Pancreas (tissue), 10 donors: Measurements from ENCODE around the gene PPTC7. TPM values are rescaled to one million over a fixed set of nuclear protein-coding genes. Genes with fewer than 3 reads are reported as not detected.
"Not testable (repeated sequence)": the region's sequence is repeated elsewhere in the genome, so short reads cannot be mapped to it uniquely, and the experiment has no call there.

Source experiments
- ATAC-seq, 4 donors: fragments of 200-7000 bp; cut with Tn5 transposase; one replicate each; pipeline versions ENCODE4 v1.8.0 to v1.9.1; 2020; ENCODE audit warnings: mild to moderate bottlenecking in 4 of 4, moderate library complexity in 4 of 4
- DNase-seq, 6 donors: peaks; one replicate each; pipeline ENCODE4 v3.0.0-alpha.2; 2020
- FAIRE-seq: peaks from 2 replicates; lab custom pipeline; 2012; peaks lifted over from hg19 to GRCh38; lab: Jason Lieb, UNC
- H3K27ac ChIP-seq, 4 donors: fragments of 200-600 bp; sonication (generic); 1 replicate in 3 of 4; 2 replicates in 1 of 4; pipeline versions ENCODE4 v1.5.0 to v1.8.0; 2020
- H3K27me3 ChIP-seq, 4 donors: fragments of 200-600 bp; one replicate each; pipeline ENCODE4 v1.8.0; 2021
- H3K36me3 ChIP-seq, 3 donors: fragments of 200-600 bp; sonication (generic) in 1 of 3; one replicate each; pipeline versions ENCODE4 v1.5.0 to v1.8.0; 2020 to 2021
- H3K4me1 ChIP-seq, 3 donors: fragments of 200-600 bp; one replicate each; pipeline ENCODE4 v1.8.0; 2021
- H3K4me3 ChIP-seq, 4 donors: fragments of 200-600 bp; sonication (generic) in 2 of 4; one replicate each; pipeline versions ENCODE4 v1.5.0 to v1.8.0; 2020 to 2021
- H3K9me3 ChIP-seq, 4 donors: fragments of 200-600 bp; one replicate each; pipeline ENCODE4 v1.8.0; 2021
- CTCF ChIP-seq, 4 donors: fragments of 200-600 bp; sonication (generic) in 3 of 4; IDR thresholded peaks; one replicate each; pipeline versions ENCODE4 v1.5.0 to v1.8.0; 2021; ENCODE audit warnings: antibody characterized with exemption in 4 of 4
- WGBS, 2 donors: extraction: QIAGEN DNeasy Blood & Tissue Kit; methylation state at CpG; one replicate each; pipeline ENCODE4 v1.1.7; 2013; 5-methylcytosine and 5-hydroxymethylcytosine counted together
- intact Hi-C, 3 donors: fragments of 100-400 bp; cut with DNase I; formaldehyde crosslinking; loops; one replicate each; pipeline versions ENCODE4 v1.11.1 to v1.14.2; 2022
- polyA plus RNA-seq, 2 donors: library from polyadenylated mRNA; stranded (reverse); fragments of 200-250 nt; gene quantifications; one replicate each; pipeline ENCODE4 v1.2.3, GENCODE V29; 2013
- total RNA-seq, 6 donors: library from RNA; stranded (reverse); fragmentation: NEBNext Ultra II Directional in 4 of 6; extraction: Animal tissue kit (Norgen Biotek cat#: 25700) in 4 of 6; gene quantifications; one replicate each; pipeline versions ENCODE4 v1.2.1 to v1.2.4, GENCODE V29; 2021 to 2023
- donor health status: healthy with polysubstance abuse.
- donor health status: DM: no; HTN: no; CAD: no; lungs with moderate emphysema.
- donor health status: DM: no; HTN: no; CAD: no.
- donor health status: control.
- donor health status: control.
- donor health status: Bipolar disorder and iron deficiency.
- donor health status: DM: yes; HTN: yes; CAD: no.
- donor health status: DM: no; HTN: no; CAD: no.
- donor health status: DM: no; HTN: no; CAD: no.
- donor health status: DM: yes; HTN: yes; CAD: no.

PPTC7 gene
- total and polyA plus RNA-seq, 8 donors, result 2.2 to 9.0 (median 5.8) TPM

DNA sequence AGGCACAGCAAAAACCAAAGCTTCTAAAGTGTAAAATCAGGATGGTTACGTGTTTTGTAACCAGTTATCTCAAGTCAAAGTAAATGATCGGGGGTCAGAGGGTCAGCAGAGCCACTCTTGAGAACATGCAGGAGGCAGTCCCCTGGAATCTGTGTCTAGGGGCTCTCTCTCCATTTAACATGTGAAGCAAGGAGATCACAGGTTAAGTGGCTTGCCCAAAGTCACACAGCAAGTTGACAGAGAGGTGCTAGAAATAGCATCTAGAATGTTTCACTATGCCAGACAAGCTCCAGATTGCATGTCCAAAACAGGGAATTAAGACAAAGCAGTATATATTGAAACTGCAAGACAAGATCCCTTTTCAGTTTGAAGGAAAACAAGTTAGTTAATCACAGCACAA lies 33.4 kb downstream of the PPTC7 start:
- WGBS, 2 donors, result 79 to 86% methylated on average over 2 of the region's 2 CpGs
- peaks cover 0 to 3% (median 0%) of the 10 kb centered on the region in 4 donors for H3K9me3 ChIP-seq
- DNase-seq (no peak), FAIRE-seq (no peak), ATAC-seq (no peak)
- no peak overlapping the region for H3K27ac ChIP-seq
- no peak for TF ChIP-seq CTCF (IDR thresholded peaks at IDR 0.05)
- intact Hi-C loops, result loop anchor here in 2 of 3 donors (5.0 to 10.0 kb wide), 2 partner anchors 45 to 53 kb away; no protein-coding TSS in a partner anchor
- no peak overlapping the region for H3K4me3 ChIP-seq
- H3K4me1 ChIP-seq, result peaks cover 0 to 4% (median 0%) of the 10 kb centered on the region in 3 donors
- H3K27me3 ChIP-seq, result no peaks in the 10 kb centered on the region
- peaks cover 0 to 8% (median 0%) of the 10 kb centered on the region in 3 donors for H3K36me3 ChIP-seq

DNA sequence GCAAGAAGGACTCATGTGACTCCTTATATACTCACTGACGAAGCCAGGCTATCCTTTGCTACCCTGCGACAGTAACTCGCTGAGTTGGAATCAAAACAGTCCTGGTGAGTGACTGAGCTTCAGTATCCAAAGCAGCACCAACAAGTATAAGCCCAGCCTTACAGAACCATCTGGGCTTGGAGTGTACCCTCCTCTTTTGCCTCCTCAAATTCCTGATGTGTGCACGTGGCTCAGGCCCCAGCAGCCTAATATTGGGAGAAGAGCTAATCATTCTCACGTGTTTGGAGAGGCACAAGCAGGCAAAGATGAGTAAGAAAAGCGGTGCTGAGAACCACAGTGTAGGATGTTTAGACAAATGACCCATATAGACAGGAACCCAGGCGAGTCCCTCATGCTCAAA lies 34.4 kb downstream of the PPTC7 start:
- Histone ChIP-seq H3K27me3 (no peaks in the 10 kb centered on the region), H3K36me3 (peaks cover 0 to 8% (median 0%) of the 10 kb centered on the region in 3 donors), H3K4me3 (no peak overlapping the region), H3K27ac (no peak overlapping the region), H3K9me3 (no peaks in the 10 kb centered on the region), H3K4me1 (peaks cover 6 to 9% (median 6%) of the 10 kb centered on the region in 3 donors)
- DNase-seq (no peak), FAIRE-seq (no peak), ATAC-seq (no peak)
- intact Hi-C loops, result loop anchor here in 1 of 3 donors (10.0 kb wide), 1 partner anchor 46 kb away; no protein-coding TSS in a partner anchor
- WGBS, 2 donors, result 90% methylated on average over 7 of the region's 7 CpGs
- no peak for TF ChIP-seq CTCF (IDR thresholded peaks at IDR 0.05)

GRCh38 chr12:110547090-110547489 lies 36.0 kb downstream of the PPTC7 start:
- no peak for ATAC-seq
- H3K4me1 ChIP-seq, result peaks cover 18 to 21% (median 19%) of the 10 kb centered on the region in 3 donors
- DNase-seq, result no peak
- no peak overlapping the region for H3K27ac ChIP-seq
- no peak for FAIRE-seq
- intact Hi-C loops, result loop anchor here in 1 of 3 donors (10.0 kb wide), 1 partner anchor 48 kb away; no protein-coding TSS in a partner anchor
- no peaks in the 10 kb centered on the region for H3K27me3 ChIP-seq
- WGBS, 2 donors, result 81 to 92% methylated on average over 2 of the region's 2 CpGs
- no peaks in the 10 kb centered on the region for H3K9me3 ChIP-seq
- no peak for TF ChIP-seq CTCF (IDR thresholded peaks at IDR 0.05)
- H3K36me3 ChIP-seq, result peaks cover 0 to 8% (median 0%) of the 10 kb centered on the region in 3 donors
- H3K4me3 ChIP-seq, result no peak overlapping the region

GRCh38 chr12:110546339-110546738 lies 36.8 kb downstream of the PPTC7 start:
- 84 to 91% methylated on average over 3 of the region's 3 CpGs for WGBS, 2 donors
- Histone ChIP-seq H3K9me3 (no peaks in the 10 kb centered on the region), H3K27me3 (no peaks in the 10 kb centered on the region), H3K4me1 (peaks cover 18 to 21% (median 19%) of the 10 kb centered on the region in 3 donors), H3K36me3 (peaks cover 0 to 8% (median 0%) of the 10 kb centered on the region in 3 donors), H3K4me3 (no peak overlapping the region), H3K27ac (no peak overlapping the region)
- intact Hi-C loops, result loop anchor here in 1 of 3 donors (10.0 kb wide), 1 partner anchor 48 kb away; no protein-coding TSS in a partner anchor
- no peak for DNase-seq
- no peak for TF ChIP-seq CTCF (IDR thresholded peaks at IDR 0.05)
- no peak for FAIRE-seq
- peak in 1 of 4 donors; percentile 13 for ATAC-seq

- no peak overlapping the region for H3K27ac ChIP-seq
- TF ChIP-seq CTCF (IDR thresholded peaks at IDR 0.05), result no peak
- 92 to 93% methylated on average over 10 of the region's 10 CpGs for WGBS, 2 donors
- FAIRE-seq, result no peak
- peaks cover 0 to 8% (median 0%) of the 10 kb centered on the region in 3 donors for H3K36me3 ChIP-seq
- H3K9me3 ChIP-seq, result no peaks in the 10 kb centered on the region
- H3K4me1 ChIP-seq, result peaks cover 18 to 21% (median 19%) of the 10 kb centered on the region in 3 donors
- ATAC-seq, result no peak
- no peak for DNase-seq
- no peak overlapping the region for H3K4me3 ChIP-seq
- no peaks in the 10 kb centered on the region for H3K27me3 ChIP-seq
- intact Hi-C loops, result loop anchor here in 1 of 3 donors (10.0 kb wide), 1 partner anchor 49 kb away; no protein-coding TSS in a partner anchor
Measured at GRCh38 chr12:110545812-110546211, 37.3 kb downstream of the PPTC7 start.

DNA sequence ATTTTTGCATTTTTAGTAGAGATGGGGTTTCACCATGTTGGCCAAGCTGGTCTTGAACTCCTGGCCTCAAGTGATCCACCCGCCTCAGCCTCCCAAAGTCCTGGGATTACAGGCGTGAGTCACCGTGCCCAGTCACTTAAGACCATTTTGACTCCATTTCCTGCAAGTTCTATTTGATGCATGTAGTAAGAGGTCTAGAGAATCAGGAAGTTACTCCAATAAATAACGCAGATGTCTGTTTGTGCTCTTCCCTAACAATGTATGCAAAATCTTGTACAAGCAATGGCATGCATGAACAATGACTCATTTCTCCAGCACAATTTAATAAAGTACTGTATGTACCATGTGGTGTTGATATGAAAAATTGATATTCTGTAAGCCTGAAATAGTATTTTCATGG lies 37.9 kb downstream of the PPTC7 start:
- WGBS, 2 donors, result 94% methylated on average over 4 of the region's 4 CpGs

More for the DNA sequence above, 37.9 kb downstream of the PPTC7 start:
- DNase-seq, H3K9me3 ChIP-seq, H3K36me3 ChIP-seq, H3K27ac ChIP-seq, ATAC-seq, FAIRE-seq, H3K27me3 ChIP-seq, H3K4me3 ChIP-seq: not testable (repeated sequence)
- peaks cover 18 to 21% (median 19%) of the 10 kb centered on the region in 3 donors for H3K4me1 ChIP-seq
- intact Hi-C loops, result loop anchor here in 1 of 3 donors (10.0 kb wide), 1 partner anchor 50 kb away; no protein-coding TSS in a partner anchor
